ENCODE measurements around the gene CRADD.

GRCh38 chr12:93926237-93926636 is 249.1 kb downstream of the CRADD start:
- TF ChIP-seq CTCF (IDR thresholded peaks at IDR 0.05) (no peak), EZH2 (IDR thresholded peaks at IDR 0.05) (no peak), EZH2phosphoT487 (IDR thresholded peaks at IDR 0.05) (no peak)
